Activated T-cell treated with anti-CD3 and anti-CD28 coated beads, Interleukin-2, amount 50 U/mL, for 24 hours (primary cell): ENCODE results near the gene CXCL13.
"Not testable (repeated sequence)": the region's sequence is repeated elsewhere in the genome, so short reads cannot be mapped to it uniquely, and the experiment has no call there.

Experiments used
- DNase-seq: peaks from one replicate; pipeline ENCODE4 v3.0.0-alpha.2; 2020
- H3K27ac Mint-ChIP-seq: 2 replicates; pipeline ENCODE4 v1.8.0; 2020; ENCODE audit warnings: mild to moderate bottlenecking, mixed read lengths
- H3K27me3 Mint-ChIP-seq: 2 replicates; pipeline ENCODE4 v1.8.0; 2020; ENCODE audit warnings: mixed read lengths
- H3K36me3 Mint-ChIP-seq: 2 replicates; pipeline ENCODE4 v1.8.0; 2020; ENCODE audit warnings: low read depth, mixed read lengths
- H3K4me1 Mint-ChIP-seq: 2 replicates; pipeline ENCODE4 v1.8.0; 2020; ENCODE audit warnings: low read depth, mixed read lengths
- H3K4me3 Mint-ChIP-seq: 2 replicates; pipeline ENCODE4 v1.8.0; 2020; ENCODE audit warnings: mild to moderate bottlenecking, moderate library complexity, mixed read lengths
- H3K9me3 Mint-ChIP-seq: 2 replicates; pipeline ENCODE4 v1.8.0; 2020; ENCODE audit warnings: mixed read lengths

Gene CXCL13

DNA sequence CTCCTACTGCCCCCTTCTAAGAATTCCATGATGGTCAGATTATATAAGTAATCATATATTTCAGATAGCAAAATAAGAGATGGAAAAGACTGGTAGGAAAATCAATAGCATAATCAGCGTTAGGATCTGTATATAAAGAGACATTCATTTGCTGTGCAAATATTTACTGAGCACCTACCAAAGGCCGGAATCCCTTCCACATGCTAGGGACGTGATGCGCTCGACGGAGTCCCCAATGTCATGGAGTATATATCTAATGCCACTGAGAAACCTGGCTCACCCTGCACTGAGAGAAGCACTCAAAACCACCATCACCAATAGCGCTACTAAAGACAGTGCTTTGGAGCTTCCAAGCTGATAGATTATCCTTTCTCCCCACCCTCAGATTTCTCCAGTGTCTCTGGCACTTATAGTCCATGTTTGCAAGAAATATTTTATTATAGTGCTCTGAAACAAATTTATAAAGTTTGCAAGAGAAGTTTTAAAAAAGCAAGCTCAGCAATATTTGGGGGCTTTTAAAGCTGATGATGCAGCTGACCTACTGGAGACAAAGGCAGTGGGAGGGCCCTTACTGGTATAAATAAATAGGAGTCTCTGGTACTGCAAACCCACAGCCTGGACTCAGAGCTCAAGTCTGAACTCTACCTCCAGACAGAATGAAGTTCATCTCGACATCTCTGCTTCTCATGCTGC is at the start of gene CXCL13:
TSS of gene CXCL13 (plus strand) at position 611 of the 693 bp plus-strand sequence. CDS start at position 657, 46 bp downstream.
- Mint-ChIP-seq H3K9me3 (no peaks in the 10 kb centered on the region), H3K27me3 (peaks cover 16% of the 10 kb centered on the region), H3K36me3 (no peaks in the 10 kb centered on the region), H3K4me1 (peaks cover 20% of the 10 kb centered on the region), H3K27ac (no peak within 1 kb of the TSS), H3K4me3 (no peak within 1 kb of the TSS)
- no peak for DNase-seq

DNA sequence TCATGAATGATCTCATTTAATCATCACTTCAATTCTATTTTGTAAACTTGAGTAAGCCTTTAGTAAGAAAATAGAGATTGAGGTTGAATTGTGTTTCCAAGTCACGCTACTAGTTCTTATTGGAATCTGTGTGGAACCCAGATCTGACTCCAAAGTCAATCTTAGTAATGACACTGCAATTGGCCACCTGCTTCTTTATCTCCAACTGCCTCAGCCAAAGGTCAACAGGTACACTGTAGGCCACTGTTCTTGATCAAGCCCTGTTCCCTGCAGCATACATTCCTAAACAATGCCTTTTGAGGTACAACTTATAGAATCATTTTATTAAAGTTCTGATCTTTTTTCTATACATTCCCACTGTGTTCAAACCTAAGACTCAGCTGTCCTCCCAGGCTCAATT is 45.5 kb upstream of the CXCL13 start:
- Mint-ChIP-seq H3K27ac (no peak overlapping the region), H3K27me3 (peaks cover 35% of the 10 kb centered on the region), H3K4me1 (no peaks in the 10 kb centered on the region), H3K36me3 (no peaks in the 10 kb centered on the region), H3K4me3 (no peak overlapping the region), H3K9me3 (peaks cover 8% of the 10 kb centered on the region)
- DNase-seq: no peak

DNA sequence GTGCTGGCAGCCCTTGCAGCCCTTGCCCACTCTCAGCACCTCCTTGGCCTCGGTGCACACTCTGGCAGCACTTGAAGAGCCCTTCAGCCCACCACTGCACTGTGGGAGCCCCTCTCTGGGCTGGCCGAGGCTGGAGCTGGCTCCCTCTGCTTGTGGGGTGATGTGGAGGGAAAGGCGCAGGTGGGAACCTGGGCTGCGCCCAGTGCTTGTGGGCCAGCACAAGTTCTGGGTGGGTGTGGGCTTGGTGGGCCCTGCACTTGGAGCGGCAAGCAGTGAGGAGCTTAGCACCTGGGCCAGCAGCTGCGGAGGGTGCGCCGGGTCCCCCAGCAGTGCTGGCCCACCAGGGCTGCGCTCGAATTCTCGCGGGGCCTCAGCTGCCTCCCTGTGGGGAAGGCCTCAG is 43.9 kb upstream of the CXCL13 start:
- not testable (repeated sequence) for H3K9me3 Mint-ChIP-seq, DNase-seq, H3K36me3 Mint-ChIP-seq, H3K4me1 Mint-ChIP-seq, H3K4me3 Mint-ChIP-seq, H3K27ac Mint-ChIP-seq
- peaks cover 32% of the 10 kb centered on the region for H3K27me3 Mint-ChIP-seq

- H3K4me1 Mint-ChIP-seq: peaks cover 1% of the 10 kb centered on the region
- H3K36me3 Mint-ChIP-seq: no peaks in the 10 kb centered on the region
- H3K27me3 Mint-ChIP-seq: peaks cover 54% of the 10 kb centered on the region
- no peak overlapping the region for H3K4me3 Mint-ChIP-seq
- peaks cover 8% of the 10 kb centered on the region for H3K9me3 Mint-ChIP-seq
- H3K27ac Mint-ChIP-seq: no peak overlapping the region
- no peak for DNase-seq
Observed at GRCh38 chr4:77564231-77564630, 41.4 kb upstream of the CXCL13 start.

DNA sequence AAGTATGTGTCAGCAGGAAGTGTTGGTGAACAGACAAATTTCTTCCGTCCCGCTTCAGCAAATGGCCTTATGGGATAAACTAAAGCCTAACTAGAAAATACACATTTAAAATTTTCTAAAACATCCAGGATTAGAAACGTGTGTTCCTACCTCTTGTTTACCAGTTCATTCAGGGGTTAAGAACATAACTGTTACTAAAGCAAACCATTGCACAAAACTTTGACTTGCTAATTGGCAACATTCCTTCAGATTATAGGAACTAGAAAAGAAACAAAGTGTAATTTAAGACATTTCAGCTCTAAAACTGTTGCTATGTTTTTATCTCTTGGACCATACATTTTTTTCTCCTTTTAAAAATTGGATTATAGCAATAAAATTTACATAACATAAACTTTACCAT is 39.5 kb upstream of the CXCL13 start:
- Mint-ChIP-seq H3K4me3 (no peak overlapping the region), H3K27ac (no peak overlapping the region), H3K4me1 (peaks cover 1% of the 10 kb centered on the region), H3K36me3 (no peaks in the 10 kb centered on the region), H3K9me3 (peaks cover 11% of the 10 kb centered on the region), H3K27me3 (peaks cover 55% of the 10 kb centered on the region)
- DNase-seq: no peak

DNA sequence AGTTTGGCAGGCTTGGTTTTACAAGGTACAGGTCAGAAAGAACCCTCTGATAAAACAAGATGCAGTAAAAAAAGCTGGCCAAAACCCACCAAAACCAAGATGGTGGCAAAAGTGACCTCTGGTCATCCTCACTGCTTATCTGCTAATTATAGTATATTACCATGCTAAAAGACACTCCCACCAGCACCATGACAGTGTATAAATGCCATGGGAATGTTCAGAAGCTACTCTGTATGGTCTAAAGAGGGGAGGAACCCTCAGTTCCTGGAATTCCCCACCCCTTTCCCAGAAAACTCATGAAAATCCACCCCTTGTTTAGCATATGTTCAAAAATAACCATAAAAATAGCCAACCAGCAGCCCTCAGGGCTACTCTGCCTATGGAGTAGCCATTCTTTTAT is 38.1 kb upstream of the CXCL13 start:
- Mint-ChIP-seq H3K9me3 (peaks cover 17% of the 10 kb centered on the region), H3K27ac (no peak overlapping the region), H3K36me3 (no peaks in the 10 kb centered on the region), H3K4me3 (no peak overlapping the region), H3K4me1 (peaks cover 1% of the 10 kb centered on the region), H3K27me3 (peaks cover 59% of the 10 kb centered on the region)
- DNase-seq: no peak

DNA sequence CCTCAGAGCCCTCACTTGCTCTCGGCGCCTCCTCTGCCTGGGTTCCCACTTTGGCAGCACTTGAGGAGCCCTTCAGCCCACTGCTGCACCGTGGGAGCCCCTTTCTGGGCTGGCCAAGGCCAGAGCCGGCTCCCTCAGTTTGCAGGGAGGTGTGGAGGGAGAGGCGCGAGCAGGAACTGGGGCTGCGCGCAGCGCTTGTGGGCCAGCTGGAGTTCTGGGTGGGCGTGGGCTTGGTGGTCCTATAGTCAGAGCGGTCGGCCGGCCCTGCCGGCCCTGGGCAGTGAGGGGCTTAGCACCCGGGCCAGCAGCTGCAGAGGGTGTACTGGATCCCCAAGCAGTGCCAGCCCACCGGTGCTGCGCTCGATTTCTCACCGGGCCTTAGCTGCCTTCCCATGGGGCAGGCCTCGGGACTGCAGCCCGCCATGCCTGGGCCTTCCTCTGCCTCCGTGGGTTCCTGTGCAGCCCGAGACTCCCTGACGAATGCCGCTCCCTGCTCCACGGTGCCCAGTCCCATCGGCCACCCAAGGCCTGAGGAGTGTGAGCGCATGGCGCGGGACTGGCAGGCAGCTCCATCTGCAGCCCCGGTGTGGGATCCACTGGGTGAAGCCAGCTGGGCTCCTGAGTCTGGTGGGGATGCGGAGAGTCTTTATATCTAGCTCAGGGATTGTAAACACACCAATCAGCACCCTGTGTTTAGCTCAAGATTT is 35.0 kb upstream of the CXCL13 start:
- not testable (repeated sequence) for H3K27ac Mint-ChIP-seq, H3K4me1 Mint-ChIP-seq, DNase-seq, H3K36me3 Mint-ChIP-seq, H3K4me3 Mint-ChIP-seq
- H3K9me3 Mint-ChIP-seq: peaks cover 22% of the 10 kb centered on the region
- H3K27me3 Mint-ChIP-seq: peaks cover 49% of the 10 kb centered on the region

GRCh38 chr4:77576351-77576750 is 29.3 kb upstream of the CXCL13 start:
- Mint-ChIP-seq H3K4me3 (no peak overlapping the region), H3K9me3 (peaks cover 13% of the 10 kb centered on the region), H3K27me3 (peaks cover 31% of the 10 kb centered on the region), H3K27ac (no peak overlapping the region), H3K36me3 (no peaks in the 10 kb centered on the region), H3K4me1 (peaks cover 21% of the 10 kb centered on the region)
- no peak for DNase-seq

GRCh38 chr4:77578145-77578544 is 27.5 kb upstream of the CXCL13 start:
- no peak overlapping the region for H3K4me3 Mint-ChIP-seq
- peaks cover 36% of the 10 kb centered on the region for H3K4me1 Mint-ChIP-seq
- peaks cover 2% of the 10 kb centered on the region for H3K9me3 Mint-ChIP-seq
- H3K27ac Mint-ChIP-seq: no peak overlapping the region
- no peaks in the 10 kb centered on the region for H3K36me3 Mint-ChIP-seq
- no peak for DNase-seq
- peaks cover 23% of the 10 kb centered on the region for H3K27me3 Mint-ChIP-seq

DNA sequence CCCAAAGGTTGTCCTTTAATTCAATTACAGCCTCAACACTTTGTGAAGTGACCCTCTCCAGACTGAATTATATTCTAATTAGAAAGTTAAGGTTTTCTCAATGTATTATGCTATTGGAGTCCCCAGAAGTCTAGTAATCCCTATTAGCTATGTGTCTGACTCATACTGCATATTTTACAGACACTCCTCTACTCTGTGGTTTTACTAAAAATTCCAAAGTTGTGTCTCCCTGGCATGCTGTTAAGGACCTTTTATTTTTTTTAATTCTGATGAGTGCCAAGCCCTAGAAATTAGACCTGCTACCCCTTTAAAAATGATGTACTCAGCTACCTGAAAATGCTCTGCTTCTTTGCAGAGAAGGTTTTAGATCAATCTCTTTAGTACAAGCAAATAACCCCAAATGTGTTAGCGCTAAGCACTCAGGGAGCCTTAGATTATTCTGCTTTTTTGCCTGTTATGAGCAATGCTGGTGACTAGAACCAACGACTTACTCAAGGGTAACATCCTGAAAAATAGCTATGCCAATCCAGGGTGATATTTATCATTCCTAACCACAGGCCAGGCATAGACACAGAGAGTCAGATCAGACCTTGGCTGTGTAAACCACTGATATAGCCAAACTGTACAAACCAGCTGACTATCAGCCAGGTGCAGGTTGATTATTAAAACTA is 26.1 kb upstream of the CXCL13 start:
- Mint-ChIP-seq H3K4me3 (no peak overlapping the region), H3K9me3 (peaks cover 2% of the 10 kb centered on the region), H3K27ac (peak overlapping the region; percentile 35), H3K36me3 (no peaks in the 10 kb centered on the region), H3K27me3 (peaks cover 27% of the 10 kb centered on the region), H3K4me1 (peaks cover 44% of the 10 kb centered on the region)
- no peak for DNase-seq

DNA sequence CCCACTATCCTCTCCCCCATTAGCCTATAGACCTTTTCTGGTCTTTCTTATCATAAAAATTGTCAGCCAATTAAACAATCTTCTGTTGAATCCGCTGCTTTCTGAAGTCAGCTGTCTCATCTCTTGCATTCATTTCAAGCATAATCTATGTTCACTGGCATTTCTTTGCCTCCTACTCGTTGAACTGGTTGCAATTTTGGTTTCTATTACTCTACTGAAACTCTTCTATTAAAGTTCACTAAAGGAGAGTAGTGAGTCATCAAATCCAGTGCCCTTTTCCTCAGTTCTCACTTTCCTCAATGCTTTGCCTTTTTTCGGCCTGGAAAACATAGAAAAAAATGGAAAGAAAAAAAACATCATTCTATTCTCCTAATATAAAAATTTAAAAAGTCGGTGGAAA is 23.9 kb upstream of the CXCL13 start:
- Mint-ChIP-seq H3K27me3 (peaks cover 24% of the 10 kb centered on the region), H3K9me3 (peaks cover 2% of the 10 kb centered on the region), H3K27ac (peak overlapping the region; percentile 73), H3K36me3 (no peaks in the 10 kb centered on the region), H3K4me1 (peaks cover 65% of the 10 kb centered on the region), H3K4me3 (no peak overlapping the region)
- no peak for DNase-seq

GRCh38 chr4:77582156-77582555 is 23.5 kb upstream of the CXCL13 start:
- peaks cover 24% of the 10 kb centered on the region for H3K27me3 Mint-ChIP-seq
- H3K27ac Mint-ChIP-seq: peak overlapping the region; percentile 32
- H3K4me1 Mint-ChIP-seq: peaks cover 67% of the 10 kb centered on the region
- peaks cover 2% of the 10 kb centered on the region for H3K9me3 Mint-ChIP-seq
- DNase-seq: no peak
- H3K4me3 Mint-ChIP-seq: no peak overlapping the region
- H3K36me3 Mint-ChIP-seq: no peaks in the 10 kb centered on the region

DNA sequence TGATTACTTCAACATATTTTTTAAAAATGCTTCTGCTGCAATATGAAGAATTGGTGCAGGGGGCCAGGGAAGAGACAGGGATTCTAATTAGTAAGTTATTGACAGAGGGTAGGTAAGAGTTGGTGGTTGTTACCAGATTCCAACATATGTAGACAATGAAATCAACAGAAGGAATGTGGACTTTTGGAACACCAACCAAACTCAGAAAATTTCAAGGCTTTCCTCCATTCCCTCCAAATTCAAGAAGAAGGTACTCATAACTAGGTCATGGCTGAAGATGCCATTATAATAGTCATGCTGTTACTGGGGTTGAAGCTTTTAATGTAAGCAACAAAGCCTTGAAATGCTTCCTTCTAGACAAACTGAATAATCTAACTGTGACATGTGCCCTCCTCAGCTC is 22.9 kb upstream of the CXCL13 start:
- Mint-ChIP-seq H3K27me3 (peaks cover 23% of the 10 kb centered on the region), H3K4me3 (no peak overlapping the region), H3K4me1 (peaks cover 73% of the 10 kb centered on the region), H3K36me3 (no peaks in the 10 kb centered on the region), H3K27ac (no peak overlapping the region), H3K9me3 (peaks cover 2% of the 10 kb centered on the region)
- no peak for DNase-seq

GRCh38 chr4:77586951-77587383 is 18.7 kb upstream of the CXCL13 start:
- Mint-ChIP-seq H3K4me1 (peaks cover 77% of the 10 kb centered on the region), H3K27ac (peak overlapping the region; percentile 91), H3K27me3 (peaks cover 10% of the 10 kb centered on the region), H3K4me3 (peak overlapping the region; percentile 49), H3K9me3 (no peaks in the 10 kb centered on the region), H3K36me3 (no peaks in the 10 kb centered on the region)
- peak; percentile 66 for DNase-seq

GRCh38 chr4:77590482-77590881 is 15.1 kb upstream of the CXCL13 start:
- no peaks in the 10 kb centered on the region for H3K27me3 Mint-ChIP-seq
- no peaks in the 10 kb centered on the region for H3K36me3 Mint-ChIP-seq
- H3K4me3 Mint-ChIP-seq: no peak overlapping the region
- H3K9me3 Mint-ChIP-seq: no peaks in the 10 kb centered on the region
- H3K27ac Mint-ChIP-seq: no peak overlapping the region
- peaks cover 84% of the 10 kb centered on the region for H3K4me1 Mint-ChIP-seq
- DNase-seq: no peak
